Psoas muscle (tissue), 8 donors: ENCODE measurements around the gene SPARCL1. TPM values are rescaled to one million over a fixed set of nuclear protein-coding genes. Genes with fewer than 3 reads are reported as not detected.
A peak's percentile ranks its signal among the peaks of the same experiment; 100 is the strongest.
"Not testable (repeated sequence)": the region's sequence is repeated elsewhere in the genome, so short reads cannot be mapped to it uniquely, and the experiment has no call there.

Experiments used
- ATAC-seq, 4 donors: fragments of 200-7000 bp; cut with Tn5 transposase; one replicate each; pipeline ENCODE4 v1.9.1; 2020; ENCODE audit warnings: moderate library complexity in 3 of 4, mild to moderate bottlenecking in 2 of 4
- DNase-seq, 2 donors: peaks; one replicate each; pipeline ENCODE4 v3.0.0-alpha.2; 2020
- H3K27ac ChIP-seq: fragments of 200-600 bp; one replicate; pipeline ENCODE4 v1.8.0; 2022
- H3K27me3 ChIP-seq, 3 donors: fragments of 200-600 bp in 1 of 3; one replicate each; pipeline versions ENCODE4 v1.6.1 to v1.8.0; 2013 to 2022; ENCODE audit warnings: low read length in 2 of 3, mild to moderate bottlenecking in 2 of 3, moderate library complexity in 1 of 3; ENCODE audit not compliant: insufficient read depth in 3 of 3
- H3K36me3 ChIP-seq, 2 donors: fragments of 200-600 bp in 1 of 2; one replicate each; pipeline versions ENCODE4 v1.6.1 to v1.8.0; 2013 to 2022; ENCODE audit warnings: low read depth in 1 of 2, mild to moderate bottlenecking in 1 of 2, moderate library complexity in 1 of 2; ENCODE audit not compliant: insufficient read depth in 1 of 2
- H3K4me1 ChIP-seq: fragments of 200-600 bp; one replicate; pipeline ENCODE4 v1.8.0; 2022
- H3K4me3 ChIP-seq: fragments of 200-600 bp; one replicate; pipeline ENCODE4 v1.8.0; 2022; ENCODE audit warnings: mild to moderate bottlenecking
- H3K9me3 ChIP-seq: fragments of 200-600 bp; one replicate; pipeline ENCODE4 v1.8.0; 2022
- CTCF ChIP-seq: fragments of 200-600 bp; IDR thresholded peaks from one replicate; pipeline ENCODE4 v1.8.0; 2022; ENCODE audit warnings: antibody characterized with exemption
- WGBS, 3 donors: extraction: QIAGEN DNeasy Blood & Tissue Kit; methylation state at CpG; one replicate each; pipeline versions ENCODE4 v1.1.6 to v1.1.7; 2013; 5-methylcytosine and 5-hydroxymethylcytosine counted together
- intact Hi-C, 2 donors: fragments of 100-400 bp; cut with DNase I; formaldehyde crosslinking; loops; one replicate each; pipeline versions ENCODE4 v1.11.0 to v1.14.2; 2022
- polyA plus RNA-seq, 3 donors: library from polyadenylated mRNA; stranded (reverse); fragments of 200-250 nt; gene quantifications; one replicate each; pipeline ENCODE4 v1.2.3, GENCODE V29; 2013
- total RNA-seq, 4 donors: library from RNA; stranded (reverse); fragmentation: NEBNext Ultra II Directional in 2 of 4; extraction: Animal tissue kit (Norgen Biotek cat#: 25700) in 2 of 4; gene quantifications; one replicate each; pipeline versions ENCODE4 v1.2.1 to v1.2.4, GENCODE V29; 2021 to 2023
- donor health status: healthy with polysubstance abuse.
- donor health status: DM: no; HTN: no; CAD: no; lungs with moderate emphysema.
- donor health status: Bipolar disorder and iron deficiency.
- donor health status: healthy.
- donor health status: DM: yes; HTN: yes; CAD: no.
- donor health status: DM: no; HTN: no; CAD: no.
- donor health status: DM: no; HTN: no; CAD: no.
- donor health status: DM: yes; HTN: yes; CAD: no.

The SPARCL1 gene
- total and polyA plus RNA-seq, 7 donors: 117 to 267 (median 188) TPM

DNA sequence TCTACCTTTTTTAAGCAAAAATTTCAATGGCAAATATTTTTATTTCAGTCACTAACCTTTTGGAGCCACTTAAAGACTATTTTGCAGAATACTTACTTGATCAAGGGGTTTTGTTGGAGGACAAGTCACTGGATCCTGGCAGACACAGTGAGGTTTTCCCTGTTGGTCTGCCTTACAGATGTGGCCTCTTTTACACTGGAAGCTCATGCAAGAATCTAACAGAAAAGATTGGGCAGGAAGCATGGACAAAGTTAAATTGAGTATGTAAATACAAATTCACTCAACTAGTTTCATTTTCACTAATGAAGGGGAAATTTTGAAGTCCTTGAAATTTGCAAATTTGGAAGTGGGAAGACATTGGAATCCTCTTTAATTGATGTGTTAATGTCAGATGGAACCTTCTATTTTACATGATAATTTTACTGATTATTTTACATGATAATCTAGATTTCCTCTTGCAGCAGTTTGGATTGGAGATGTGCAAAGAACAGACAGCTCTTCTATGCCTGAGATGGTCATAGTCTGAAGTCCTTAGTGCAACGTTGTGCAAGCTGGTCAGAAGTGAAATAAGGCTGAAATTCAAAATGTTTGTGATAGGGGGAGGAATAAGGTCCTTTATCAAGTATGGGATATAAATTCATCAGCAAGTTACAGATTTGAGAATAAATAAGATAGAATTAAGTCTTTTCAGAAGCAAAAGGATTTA is 38.4 kb downstream of the SPARCL1 start:
- Histone ChIP-seq H3K27ac (no peak overlapping the region), H3K4me3 (no peak overlapping the region), H3K27me3 (no peaks in the 10 kb centered on the region), H3K9me3 (no peaks in the 10 kb centered on the region), H3K4me1 (peaks cover 6% of the 10 kb centered on the region), H3K36me3 (peaks cover 6 to 42% of the 10 kb centered on the region in 2 donors)
- WGBS, 3 donors: 50 to 53% (median 53%) methylated on average over 1 of the region's 1 CpG
- intact Hi-C loops: no loop called here
- no peak for TF ChIP-seq CTCF
- DNase-seq (no peak), ATAC-seq (no peak)

- H3K27me3 ChIP-seq: no peaks in the 10 kb centered on the region
- H3K27ac ChIP-seq: peak overlapping the region; percentile 21
- intact Hi-C loops: no loop called here
- H3K4me1 ChIP-seq: peaks cover 6% of the 10 kb centered on the region
- 60 to 70% (median 65%) methylated on average over 2 of the region's 2 CpGs for WGBS, 3 donors
- H3K9me3 ChIP-seq: no peaks in the 10 kb centered on the region
- ATAC-seq (peak in 2 of 4 donors; percentile 41 to 58), DNase-seq (no peak)
- TF ChIP-seq CTCF: no peak
- H3K4me3 ChIP-seq: no peak overlapping the region
- peaks cover 6 to 35% of the 10 kb centered on the region in 2 donors for H3K36me3 ChIP-seq
Observed at GRCh38 chr4:87489678-87490077, 39.5 kb downstream of the SPARCL1 start.

DNA sequence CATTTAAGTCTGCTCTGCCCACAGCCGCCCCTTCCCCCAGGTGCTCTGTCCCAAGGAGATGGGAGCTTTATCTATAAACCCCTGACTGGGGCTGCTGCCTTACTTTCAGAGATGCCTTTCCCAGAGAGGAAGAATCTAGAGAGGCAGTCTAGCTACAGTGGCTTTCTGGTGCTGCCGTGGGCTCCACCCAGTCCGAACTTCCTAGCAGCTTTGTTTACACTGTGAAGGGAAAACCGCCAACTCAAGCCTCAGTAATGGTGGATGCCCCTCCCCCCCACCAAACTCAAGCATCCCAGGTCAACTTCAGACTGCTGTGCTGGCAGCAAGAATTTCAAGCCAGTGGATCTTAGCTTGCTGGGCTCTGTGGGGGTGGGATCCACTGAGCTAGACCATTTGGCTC is 40.5 kb downstream of the SPARCL1 start:
- intact Hi-C loops: not testable (repeated sequence)

GRCh38 chr4:87483247-87483646 is 45.9 kb downstream of the SPARCL1 start:
- ATAC-seq, H3K27me3 ChIP-seq, H3K4me3 ChIP-seq, intact Hi-C loops, H3K4me1 ChIP-seq, DNase-seq, H3K9me3 ChIP-seq, H3K27ac ChIP-seq: not testable (repeated sequence)
- peaks cover 0 to 27% of the 10 kb centered on the region in 2 donors for H3K36me3 ChIP-seq

More for the DNA sequence above, 40.5 kb downstream of the SPARCL1 start:
- H3K4me3 ChIP-seq, DNase-seq, ATAC-seq, H3K4me1 ChIP-seq, H3K9me3 ChIP-seq, H3K27me3 ChIP-seq: not testable (repeated sequence)
- Histone ChIP-seq H3K27ac (peak overlapping the region; percentile 30), H3K36me3 (peaks cover 3 to 25% of the 10 kb centered on the region in 2 donors)
- WGBS, 3 donors: 64 to 85% (median 76%) methylated on average over 4 of the region's 4 CpGs

- H3K36me3 ChIP-seq: peaks cover 0 to 35% of the 10 kb centered on the region in 2 donors
- no peaks in the 10 kb centered on the region for H3K27me3 ChIP-seq
- no peaks in the 10 kb centered on the region for H3K9me3 ChIP-seq
- DNase-seq (no peak), ATAC-seq (peak in 3 of 4 donors; percentile 33 to 57 (median 50))
- H3K4me3 ChIP-seq: no peak overlapping the region
- no peak overlapping the region for H3K27ac ChIP-seq
- TF ChIP-seq CTCF: no peak
- H3K4me1 ChIP-seq: no peaks in the 10 kb centered on the region
- intact Hi-C loops: no loop called here
Observed at GRCh38 chr4:87481377-87481776, 47.8 kb downstream of the SPARCL1 start.
